AG09309 (cell line): ENCODE measurements around the gene SDR9C7.

ENCODE experiments used
- DNase-seq: peaks from one replicate; pipeline ENCODE4 v3.0.0-alpha.2; 2010; ENCODE audit warnings: low read depth
- H3K4me3 ChIP-seq: 2 replicates; pipeline ENCODE4 v1.5.1; 2011; ENCODE audit warnings: mild to moderate bottlenecking, low read depth, low read length, moderate library complexity; ENCODE audit not compliant: control insufficient read depth
- CTCF ChIP-seq: IDR thresholded peaks from 2 replicates; pipeline ENCODE4 v1.5.1; 2011; ENCODE audit warnings: mild to moderate bottlenecking, low read depth, low read length, inconsistent platforms; ENCODE audit not compliant: insufficient read depth, control insufficient read depth; ENCODE audit errors: missing control alignments

Gene SDR9C7

GRCh38 chr12:56955631-56956256 is 21.5 kb upstream of the SDR9C7 start:
- no peak for DNase-seq
- H3K4me3 ChIP-seq, result no peak overlapping the region
- TF ChIP-seq CTCF, result no peak

- no peak overlapping the region for H3K4me3 ChIP-seq
- no peak for TF ChIP-seq CTCF
- DNase-seq, result no peak
These were observed 20.7 kb upstream of the SDR9C7 start for GRCh38 chr12:56954958-56955355.

GRCh38 chr12:56954057-56954957 is 20.1 kb upstream of the SDR9C7 start:
- no peak overlapping the region for H3K4me3 ChIP-seq
- TF ChIP-seq CTCF, result no peak
- DNase-seq, result no peak

- no peak overlapping the region for H3K4me3 ChIP-seq
- no peak for TF ChIP-seq CTCF
- no peak for DNase-seq
These were observed 19.1 kb upstream of the SDR9C7 start for GRCh38 chr12:56953314-56953713.

- no peak for DNase-seq
- no peak for TF ChIP-seq CTCF
- H3K4me3 ChIP-seq, result no peak overlapping the region
These were observed 17.6 kb upstream of the SDR9C7 start for GRCh38 chr12:56951582-56952339.

GRCh38 chr12:56948881-56949280 is 14.7 kb upstream of the SDR9C7 start:
- DNase-seq, result no peak
- H3K4me3 ChIP-seq, result no peak overlapping the region
- no peak for TF ChIP-seq CTCF
